Medulla oblongata (tissue), 1 donor: ENCODE data around the gene SLC9A3.
A peak's percentile ranks its signal among the peaks of the same experiment; 100 is the strongest.

Source experiments
- DNase-seq: peaks from one replicate; pipeline ENCODE4 v3.0.0-alpha.2; 2015; ENCODE audit errors: extremely low spot score

Gene SLC9A3

DNA sequence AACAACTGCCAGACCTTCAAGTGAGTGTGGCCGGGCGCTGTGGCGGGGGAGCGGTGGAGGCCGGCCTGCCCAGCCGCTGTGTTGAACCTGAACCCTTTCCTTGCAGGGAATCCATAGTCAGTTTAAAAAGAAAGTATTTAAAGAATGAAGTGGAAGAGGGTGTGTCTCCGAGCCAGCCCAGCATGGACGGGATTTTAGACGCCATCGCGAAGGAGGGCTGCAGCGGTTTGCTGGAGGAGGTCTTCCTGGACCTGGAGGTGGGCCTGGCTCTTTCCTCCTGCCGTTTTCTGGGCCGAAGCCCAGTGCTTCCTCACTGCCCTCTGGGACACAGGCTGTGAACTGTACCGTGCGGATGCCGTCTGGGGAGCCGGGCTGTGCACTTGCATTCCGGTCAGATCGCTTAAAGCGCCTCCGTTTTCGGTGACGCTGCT is 62.2 kb downstream of the SLC9A3 start:
- no peak for DNase-seq

DNA sequence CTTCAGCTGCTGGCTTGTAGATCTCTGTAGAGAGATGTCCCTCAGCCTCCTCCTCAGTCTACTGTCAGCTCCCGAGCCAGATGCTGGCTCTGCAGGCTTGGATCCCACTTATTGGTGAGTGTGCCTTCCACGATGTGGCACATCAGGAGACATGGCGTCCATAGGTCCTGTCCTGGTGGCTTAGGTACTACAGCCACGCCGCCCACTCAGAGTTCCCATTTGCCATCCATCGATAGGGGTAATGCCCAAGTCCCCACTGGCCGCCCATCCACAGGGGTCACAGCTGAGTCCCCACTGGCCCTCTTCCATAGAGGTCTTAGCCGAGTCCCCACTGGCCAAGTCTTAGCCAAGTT is 64.0 kb downstream of the SLC9A3 start:
- no peak for DNase-seq

DNA sequence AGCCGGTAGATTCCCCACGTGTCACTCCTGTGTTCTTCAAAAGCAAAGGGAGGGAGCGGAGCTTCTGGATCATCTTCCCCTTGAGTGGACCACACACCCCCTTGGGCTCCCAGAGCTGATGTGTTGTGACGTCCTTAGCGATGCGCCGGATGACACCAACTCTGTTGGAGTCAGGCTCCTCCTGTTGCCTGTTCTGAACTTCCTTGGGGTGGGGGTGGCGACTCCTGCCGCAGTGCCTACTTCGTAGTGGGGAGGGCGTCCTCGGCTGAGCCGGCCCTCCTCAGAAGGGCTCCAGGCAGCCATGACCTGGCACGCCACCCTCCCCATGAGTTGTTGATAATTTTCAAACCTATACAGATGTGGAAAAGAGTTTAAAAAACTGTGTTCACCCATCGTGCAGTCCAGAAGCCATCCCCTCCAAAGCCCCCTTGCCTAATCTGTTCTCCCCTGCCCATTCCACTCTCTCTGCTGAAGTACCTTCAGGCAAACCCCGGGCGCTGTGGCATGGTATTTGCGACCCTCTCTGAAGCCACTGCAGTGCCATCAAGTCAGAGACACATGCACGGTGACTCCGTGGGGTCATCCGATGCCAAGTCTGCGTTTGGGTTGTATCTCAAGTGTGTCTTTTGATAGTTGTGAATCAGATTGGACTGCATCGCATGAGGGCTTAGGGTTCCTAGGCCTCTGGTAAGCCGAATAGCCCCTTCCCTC is 64.5 kb downstream of the SLC9A3 start:
- no peak for DNase-seq

DNA sequence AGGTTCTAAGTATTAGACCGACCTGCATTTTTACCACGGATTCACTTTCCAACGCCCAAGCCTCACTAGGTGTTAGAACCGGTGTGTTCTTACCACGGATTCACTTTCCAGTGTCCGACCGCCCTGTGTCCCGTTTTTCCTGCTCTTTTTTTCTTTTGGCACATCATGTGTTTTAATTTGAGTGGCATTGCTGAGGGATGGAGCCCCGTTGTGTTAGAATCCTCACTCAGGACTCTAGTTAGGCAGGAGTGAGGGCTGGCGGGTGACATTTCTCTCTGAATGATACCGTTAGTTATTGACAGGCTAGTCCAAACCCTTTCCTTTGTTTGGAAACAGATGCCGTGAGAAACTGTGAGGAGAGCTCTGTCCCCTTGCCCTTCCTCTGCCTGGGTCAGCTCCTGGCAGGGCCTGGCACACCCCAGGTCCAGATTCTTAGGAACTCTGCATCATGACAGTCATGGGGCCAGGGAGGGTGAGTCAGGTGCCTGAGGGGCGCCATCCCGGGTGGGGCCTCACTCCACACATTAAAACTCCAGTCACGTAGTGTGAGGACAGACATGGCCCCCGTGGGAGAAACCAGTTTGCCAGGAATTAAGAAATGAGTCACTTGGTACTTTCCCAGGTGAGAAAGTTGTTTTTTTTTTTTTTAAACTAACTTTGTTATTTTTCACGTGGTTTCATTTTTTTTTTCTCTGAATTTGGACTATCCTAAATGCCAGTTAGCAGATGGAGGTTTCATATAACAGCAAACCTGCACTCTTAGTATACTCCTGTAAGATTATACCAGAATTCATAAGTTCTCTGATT is 65.5 kb downstream of the SLC9A3 start:
- no peak for DNase-seq

DNA sequence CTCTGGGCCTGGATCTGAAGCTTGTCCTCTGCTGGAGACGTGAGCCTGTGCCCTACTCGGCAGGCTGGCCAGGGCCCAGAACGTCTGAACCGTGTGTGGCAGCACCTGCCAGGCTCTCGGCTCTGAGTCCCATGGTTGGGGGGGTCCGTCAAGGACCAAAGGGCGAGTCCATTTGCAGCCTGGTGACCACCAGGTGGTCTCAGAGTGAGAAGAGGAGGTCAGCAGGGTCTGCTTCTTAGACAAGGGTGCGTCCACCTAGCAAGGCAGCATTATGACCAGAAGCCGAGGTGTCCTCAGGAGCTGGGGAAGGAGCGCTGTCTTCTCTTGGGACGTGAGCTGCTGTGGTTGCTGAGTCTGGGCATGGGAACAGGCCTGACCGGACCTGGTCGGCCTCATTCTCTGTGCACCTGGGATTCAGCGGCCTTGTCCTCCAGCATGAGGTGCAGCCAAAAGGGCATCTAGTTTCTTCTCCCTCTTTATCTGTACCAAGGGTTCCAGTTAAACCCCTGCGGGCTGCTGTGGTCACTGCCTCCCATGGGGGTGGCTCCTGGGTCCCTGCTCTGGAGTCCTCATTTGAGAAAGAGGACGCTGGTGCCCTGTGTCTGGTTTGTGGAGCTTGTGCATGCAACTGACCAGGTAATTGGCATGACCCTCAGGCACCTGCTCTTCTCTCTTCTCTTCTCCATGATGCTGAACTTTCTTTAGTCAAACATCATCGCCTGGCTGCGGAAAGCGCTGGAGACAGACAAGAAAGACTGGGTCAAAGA is 66.9 kb downstream of the SLC9A3 start:
- no peak for DNase-seq

DNA sequence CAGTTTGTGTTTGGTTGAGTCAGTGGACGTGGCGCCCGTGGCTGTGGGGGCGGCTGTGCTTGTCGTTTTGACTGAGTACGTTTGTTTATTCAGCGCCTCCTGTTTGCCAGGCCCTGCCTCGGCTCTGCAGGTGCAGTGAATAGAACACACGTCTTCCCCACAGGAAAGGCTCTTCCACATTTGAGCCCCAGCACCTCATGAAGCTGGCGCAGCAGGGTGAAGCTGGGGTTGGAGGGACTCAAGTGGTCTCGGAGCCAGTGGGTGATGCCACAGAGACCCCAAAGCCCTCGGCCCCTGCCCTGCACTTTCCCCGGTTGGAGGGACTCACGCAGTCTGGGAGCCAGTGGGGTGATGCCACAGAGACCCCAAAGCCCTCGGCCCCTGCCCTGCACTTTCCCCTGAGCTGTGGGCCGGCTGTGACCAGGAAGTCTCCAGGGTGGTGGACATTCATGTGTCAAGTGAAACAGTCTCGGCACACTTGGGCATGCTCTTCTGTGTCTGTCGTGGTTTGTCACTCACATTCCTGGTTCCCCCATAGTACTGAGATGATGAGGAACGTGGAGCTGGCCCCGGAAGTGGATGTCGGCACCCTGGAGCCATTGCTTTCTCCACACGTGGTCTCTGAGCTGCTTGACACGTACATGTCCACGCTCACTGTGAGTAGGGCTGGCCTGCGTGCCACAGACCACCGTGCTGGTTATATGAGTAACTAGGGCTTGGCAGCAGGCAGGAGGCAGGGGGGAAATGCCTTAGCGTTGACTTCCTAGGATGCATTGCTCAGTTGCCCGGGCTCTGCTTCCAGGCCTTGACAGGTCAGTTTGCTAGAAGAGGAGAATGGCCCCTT is 67.7 kb downstream of the SLC9A3 start:
- DNase-seq: no peak

DNA sequence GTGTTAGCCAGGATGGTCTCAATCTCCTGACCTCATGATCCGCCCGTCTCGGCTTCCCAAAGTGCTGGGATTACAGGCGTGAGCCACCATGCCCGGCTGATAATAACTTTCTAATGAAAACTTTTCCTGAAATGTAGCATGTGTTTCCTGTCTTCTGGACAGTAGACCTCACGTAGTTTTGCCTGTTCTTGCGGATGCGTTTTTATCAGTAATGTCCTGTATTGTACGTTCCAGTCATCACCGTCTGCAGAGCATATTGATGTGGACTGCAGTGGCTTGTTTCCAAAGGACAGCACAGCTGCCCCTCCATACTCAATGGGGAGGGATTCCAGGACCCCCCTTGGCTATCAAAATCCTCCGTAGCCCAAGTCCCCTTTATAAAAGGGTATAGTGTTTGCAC is 68.4 kb downstream of the SLC9A3 start:
- DNase-seq: no peak

DNA sequence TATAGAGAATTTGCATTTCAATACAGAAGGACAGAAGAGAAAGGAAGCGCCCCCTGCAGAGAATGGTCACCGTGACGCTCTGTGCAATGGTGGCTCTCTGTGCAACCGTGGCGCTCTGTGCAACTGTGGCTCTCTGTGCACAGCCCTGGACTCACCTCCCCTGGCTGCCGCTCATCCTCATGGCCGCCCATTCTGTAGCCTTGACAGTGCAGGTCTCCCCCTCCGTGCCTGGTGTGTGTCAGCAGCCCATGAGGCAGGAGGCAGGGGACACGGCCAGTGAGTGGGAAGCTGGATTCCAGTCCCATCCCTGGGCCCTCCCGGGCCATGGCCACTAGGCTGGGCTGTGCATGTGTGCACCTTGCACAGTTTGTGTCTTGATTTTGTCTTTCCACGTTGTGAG is 69.3 kb downstream of the SLC9A3 start:
- DNase-seq: no peak

DNA sequence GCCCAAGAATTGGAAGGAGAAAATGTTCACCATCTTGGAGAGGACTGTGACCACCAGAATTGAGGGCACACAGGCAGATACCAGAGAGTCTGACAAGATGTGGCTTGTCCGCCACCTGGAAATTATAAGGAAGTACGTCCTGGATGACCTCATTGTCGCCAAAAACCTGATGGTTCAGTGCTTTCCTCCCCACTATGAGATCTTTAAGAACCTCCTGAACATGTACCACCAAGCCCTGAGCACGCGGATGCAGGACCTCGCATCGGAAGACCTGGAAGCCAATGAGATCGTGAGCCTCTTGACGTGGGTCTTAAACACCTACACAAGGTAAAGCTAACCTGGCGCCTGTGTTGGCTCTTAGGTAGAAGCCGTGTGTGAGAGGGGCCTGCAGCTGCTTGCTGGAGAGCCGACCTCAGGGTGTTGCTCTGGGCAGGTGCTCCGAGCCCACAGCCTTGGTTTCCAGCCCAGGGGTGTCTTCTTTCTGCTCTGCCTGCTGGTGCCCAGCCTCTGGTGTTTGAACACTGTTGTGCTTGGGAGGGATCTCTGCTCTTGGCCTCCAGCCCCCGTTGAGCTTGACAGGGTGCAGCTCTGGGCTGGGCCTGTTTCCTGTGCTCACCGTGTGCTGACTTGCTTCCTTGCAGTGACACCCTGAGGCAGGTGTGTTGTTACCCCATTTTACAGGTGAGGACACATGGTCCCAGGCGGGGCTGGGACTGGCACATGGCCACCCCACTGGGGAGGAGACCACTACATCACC is 70.3 kb downstream of the SLC9A3 start:
- no peak for DNase-seq

DNA sequence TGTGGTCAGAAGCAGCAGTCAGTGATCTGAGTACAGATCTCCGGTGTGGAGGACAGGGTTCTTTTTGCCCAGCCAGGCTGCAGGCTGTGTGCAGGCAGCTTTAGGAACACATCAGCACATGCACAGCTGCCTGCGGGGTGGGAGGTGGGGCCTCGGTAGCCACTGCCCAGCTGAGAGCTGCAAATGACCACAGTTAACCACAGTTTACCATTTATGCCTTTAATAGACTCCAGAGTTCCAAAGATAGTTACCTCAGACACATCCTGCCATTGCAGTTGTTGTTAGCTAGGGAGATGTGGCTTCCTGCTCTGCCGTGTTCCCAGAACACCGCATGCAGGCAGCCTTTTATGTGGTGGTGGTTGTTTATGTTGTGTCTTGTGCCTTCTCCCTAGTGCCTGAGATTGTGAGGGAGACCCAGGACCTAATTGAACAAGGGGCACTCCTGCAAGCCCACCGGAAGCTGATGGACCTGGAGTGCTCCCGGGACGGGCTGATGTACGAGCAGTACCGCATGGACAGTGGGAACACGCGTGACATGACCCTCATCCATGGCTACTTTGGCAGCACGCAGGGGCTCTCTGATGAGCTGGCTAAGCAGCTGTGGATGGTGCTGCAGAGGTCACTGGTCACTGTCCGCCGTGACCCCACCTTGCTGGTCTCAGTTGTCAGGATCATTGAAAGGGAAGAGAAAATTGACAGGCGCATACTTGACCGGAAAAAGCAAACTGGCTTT is 71.1 kb downstream of the SLC9A3 start:
- no peak for DNase-seq

DNA sequence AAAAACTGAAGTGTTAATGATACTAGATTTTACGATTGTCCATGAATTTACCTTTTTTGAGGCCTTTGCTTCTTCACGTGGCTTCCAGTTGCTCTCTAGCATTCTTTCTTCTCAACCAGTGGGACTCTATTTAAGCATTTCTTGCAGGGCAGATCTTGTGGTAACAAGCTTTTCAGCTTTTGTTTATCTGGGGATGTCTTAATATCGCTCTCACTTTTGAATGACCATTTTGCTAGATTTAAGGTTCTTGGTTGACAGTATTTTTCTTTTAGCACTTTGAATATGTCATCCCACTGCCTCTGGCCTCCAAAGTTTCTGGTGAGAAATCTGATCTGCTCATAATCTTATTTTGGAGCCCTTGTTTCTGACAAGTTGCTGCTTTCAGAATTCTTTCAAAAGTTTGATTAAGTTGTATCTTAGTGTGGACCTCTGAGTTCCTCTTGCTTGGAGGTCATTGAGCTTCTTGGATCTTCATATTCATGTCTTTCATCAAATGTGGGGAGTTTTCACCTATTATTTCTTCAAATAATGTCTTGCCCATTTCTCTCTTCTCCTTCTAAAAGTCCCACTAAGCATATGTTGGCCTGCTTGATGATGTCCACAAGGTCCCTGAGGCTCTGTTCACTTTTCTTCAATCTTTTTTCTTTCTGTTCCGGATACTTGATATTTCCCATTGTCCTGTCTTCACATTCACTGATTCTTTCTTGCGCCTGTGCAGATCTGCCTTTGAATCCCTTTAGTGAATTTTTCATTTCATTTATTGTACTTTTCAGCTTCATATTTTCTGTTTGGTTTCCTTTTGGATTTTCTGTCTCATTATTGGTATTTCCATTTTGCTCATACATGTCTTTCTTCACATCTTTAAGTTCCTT is 72.4 kb downstream of the SLC9A3 start:
- no peak for DNase-seq

DNA sequence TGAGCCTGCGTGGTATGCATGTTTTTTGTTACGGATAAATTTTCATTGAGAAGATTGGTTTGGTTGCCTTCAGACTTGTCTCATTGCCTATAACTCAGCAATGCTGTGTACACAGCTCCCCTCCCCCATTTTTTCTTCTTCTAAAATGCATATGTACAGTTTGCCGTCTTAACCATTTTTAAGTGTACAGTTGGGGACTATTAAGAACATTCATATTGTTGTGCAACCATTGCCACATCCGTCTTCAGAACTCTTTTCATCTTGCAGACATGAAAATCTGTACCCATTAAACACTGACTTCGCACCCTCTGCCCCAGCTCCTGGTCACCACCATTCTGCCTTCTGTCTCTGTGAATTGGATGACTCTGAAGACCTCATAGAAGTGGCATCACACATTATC is 75.1 kb downstream of the SLC9A3 start:
- DNase-seq: no peak

DNA sequence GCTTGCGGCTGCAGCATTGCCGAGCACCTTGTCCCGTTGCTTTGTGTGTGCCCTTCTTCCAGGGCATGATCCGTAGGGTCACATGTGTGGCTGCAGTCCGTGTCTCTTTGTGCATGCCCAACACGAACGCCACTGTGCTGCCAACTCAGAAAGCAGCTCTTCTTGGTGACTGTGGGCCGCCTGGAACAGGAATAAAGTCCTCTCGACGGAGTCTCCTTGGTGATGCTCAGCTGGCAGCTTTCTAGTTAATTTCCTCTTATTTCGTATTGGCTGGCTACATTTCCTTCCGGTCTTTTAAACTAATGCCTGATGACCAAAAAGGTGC is 75.5 kb downstream of the SLC9A3 start:
- peak; percentile 64 for DNase-seq

DNA sequence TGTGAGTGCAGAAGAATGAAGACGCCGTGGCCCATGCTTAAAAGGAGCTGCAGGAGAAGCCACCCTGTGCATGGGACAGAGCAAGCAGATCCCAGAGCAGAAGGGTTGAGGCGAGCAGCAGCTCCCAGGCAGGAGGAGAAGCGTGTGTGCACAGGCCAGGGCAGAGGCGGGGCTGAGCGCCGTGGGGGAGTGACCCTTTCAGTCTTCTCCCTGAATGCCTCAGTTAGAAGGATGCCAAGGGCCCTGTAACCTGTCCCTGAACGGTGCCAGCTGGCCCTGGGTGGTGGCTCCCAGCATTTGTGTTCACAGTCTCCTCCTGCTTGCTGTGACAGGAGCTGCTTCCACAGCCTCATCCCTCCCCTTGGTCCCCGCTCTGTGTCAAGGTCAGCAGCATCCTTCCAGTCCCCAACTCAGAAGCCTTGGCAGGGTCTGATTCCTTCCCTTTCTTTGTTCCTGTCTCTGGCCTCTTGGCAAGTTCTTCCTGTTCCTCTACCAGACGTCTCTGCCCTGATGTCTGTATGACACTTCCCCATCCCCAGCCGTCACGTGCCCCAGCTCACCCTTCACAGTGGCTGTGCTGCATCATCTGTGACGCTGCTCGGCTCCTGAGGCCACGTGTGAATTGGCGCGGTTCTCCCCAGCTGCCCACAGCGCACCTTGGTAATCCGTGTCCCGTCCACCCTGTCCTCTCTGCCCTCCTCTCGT is 76.0 kb downstream of the SLC9A3 start:
- DNase-seq: peak; percentile 88

DNA sequence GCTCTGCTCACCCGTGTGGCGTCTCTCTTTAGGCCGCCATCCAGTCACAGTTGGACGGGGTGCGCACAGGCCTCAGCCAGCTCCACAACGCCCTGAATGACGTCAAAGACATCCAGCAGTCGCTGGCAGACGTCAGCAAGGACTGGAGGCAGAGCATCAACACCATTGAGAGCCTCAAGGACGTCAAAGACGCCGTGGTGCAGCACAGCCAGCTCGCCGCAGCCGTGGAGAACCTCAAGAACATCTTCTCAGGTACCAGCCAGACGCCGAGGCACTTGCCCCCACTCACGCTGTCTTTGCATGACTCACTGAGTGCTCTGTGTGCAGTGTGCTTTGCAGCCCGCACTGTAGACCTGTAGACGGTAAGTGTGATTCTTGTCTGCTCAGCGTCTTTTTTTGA is 76.7 kb downstream of the SLC9A3 start:
- no peak for DNase-seq

DNA sequence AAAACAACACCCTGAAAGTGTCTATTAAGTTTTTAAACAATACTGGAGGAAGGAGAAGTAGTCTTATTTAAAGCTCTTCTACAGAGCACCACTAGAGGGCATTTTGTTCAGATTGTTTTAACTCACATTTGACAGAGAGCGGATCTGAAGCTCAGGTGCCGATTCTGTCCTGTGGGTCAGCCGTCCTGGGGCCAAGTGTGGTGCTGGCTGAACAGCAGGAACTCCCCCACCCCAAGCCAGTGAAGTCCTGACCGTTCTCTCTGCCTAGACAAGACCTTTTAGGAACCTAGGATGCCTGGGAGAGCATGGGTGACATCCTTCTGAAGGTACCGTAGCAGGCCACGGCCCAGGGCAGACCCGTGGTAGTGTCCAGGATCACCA is 77.4 kb downstream of the SLC9A3 start:
- DNase-seq: peak; percentile 41

DNA sequence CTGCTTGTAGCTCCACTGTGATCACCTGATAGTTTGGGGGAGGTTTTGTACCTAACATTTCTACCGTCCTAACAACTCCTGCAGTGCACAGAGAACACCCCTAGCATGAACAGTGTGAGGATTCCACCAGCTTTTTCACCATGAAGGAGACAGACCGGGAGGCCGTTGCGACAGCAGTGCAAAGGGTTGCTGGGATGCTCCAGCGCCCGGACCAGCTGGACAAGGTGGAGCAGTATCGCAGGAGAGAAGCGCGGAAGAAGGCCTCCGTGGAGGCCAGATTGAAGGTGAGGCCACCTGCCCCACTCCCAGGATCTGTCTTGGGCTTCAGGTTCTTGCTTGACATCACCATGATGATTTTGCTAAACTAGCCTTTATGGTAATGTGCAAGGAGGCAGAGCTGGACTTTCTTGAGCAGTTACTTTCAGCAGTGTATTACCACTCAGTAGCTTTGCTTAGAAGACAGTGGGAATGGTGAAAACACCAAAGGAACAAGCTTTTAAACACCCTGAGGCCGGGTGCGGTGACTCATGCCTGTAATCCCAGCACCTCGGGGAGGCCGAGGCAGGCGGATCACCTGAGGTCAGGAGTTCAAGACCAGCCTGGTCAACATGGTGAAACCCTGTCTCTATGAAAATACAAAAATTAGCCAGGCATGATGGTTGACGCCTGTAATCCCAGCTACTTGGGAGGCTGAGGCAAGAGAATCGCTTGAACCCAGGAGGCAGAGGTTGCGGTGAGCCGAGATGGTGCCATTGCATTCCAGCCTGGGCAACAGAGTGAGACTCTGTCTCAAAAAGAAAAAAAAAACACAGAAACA is 78.0 kb downstream of the SLC9A3 start:
- DNase-seq: no peak

DNA sequence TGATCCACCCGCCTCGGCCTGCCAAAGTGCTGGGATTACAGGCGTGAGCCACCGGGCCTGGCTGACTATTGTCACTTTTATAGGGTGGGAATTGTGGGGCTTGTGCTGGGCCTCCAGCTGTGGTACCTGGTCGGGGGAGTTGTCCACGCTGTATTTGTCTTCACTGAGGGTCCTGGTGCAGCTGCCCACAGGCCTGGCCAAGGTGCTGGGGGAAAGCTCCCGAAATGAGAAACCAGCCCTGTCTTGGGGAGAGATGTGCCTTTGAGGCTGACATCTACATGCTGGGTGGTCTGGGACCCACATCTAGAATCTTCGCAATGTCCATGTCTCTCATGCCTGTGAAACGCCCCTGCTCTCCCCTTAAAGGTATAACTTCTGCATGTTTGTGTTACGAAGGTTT is 78.7 kb downstream of the SLC9A3 start:
- no peak for DNase-seq
